SK-N-SH (cell line): ENCODE measurements around the gene UBE2I. TPM values are rescaled to one million over a fixed set of nuclear protein-coding genes. Genes with fewer than 3 reads are reported as not detected.

Experiments used
- CTCF ChIA-PET: fragments of 300-600, 350-600 bp; formaldehyde crosslinking; extraction: SDS; loops from one replicate; lab custom pipeline; 2021; lab: Yijun Ruan, JAX
- POLR2A ChIA-PET: fragments of 350-600 bp; sonication (Branson Sonifier 250); formaldehyde crosslinking; extraction: SDS; loops from one replicate; lab custom pipeline; 2020; ENCODE audit warnings: antibody characterized with exemption, inconsistent platforms; lab: Yijun Ruan, JAX
- DNase-seq: peaks from one replicate; pipeline ENCODE4 v3.0.0; 2012
- H2AFZ ChIP-seq: fragments of 200-600 bp; sonication (generic); 2 replicates; pipeline ENCODE4 v1.8.1; 2016; ENCODE audit warnings: antibody characterized with exemption, mild to moderate bottlenecking, low read depth
- H3F3A ChIP-seq: fragments of 200-600 bp; sonication (generic); replicated peaks from 2 replicates; pipeline ENCODE3; 2016; ENCODE audit warnings: antibody characterized with exemption, mild to moderate bottlenecking; ENCODE audit not compliant: insufficient read depth
- H3K27ac ChIP-seq, 2 experiments: fragments of 200-500 bp in 1 of 2; fragments of 200-600 bp in 1 of 2; sonication (Bioruptor generic) in 1 of 2; sonication (generic), shearing (Covaris generic) in 1 of 2; 2 replicates each; pipeline versions ENCODE4 v1.5.1 to v1.6.1; 2014 to 2016; ENCODE audit warnings: low read depth in 2 of 2, inconsistent platforms in 1 of 2, low read length in 1 of 2, mild to moderate bottlenecking in 1 of 2, mixed read lengths in 1 of 2
- H3K27me3 ChIP-seq: fragments of 200-600 bp; sonication (generic), shearing (Covaris generic); 2 replicates; pipeline ENCODE4 v1.6.1; 2016; ENCODE audit warnings: mixed run types; ENCODE audit not compliant: insufficient read depth
- H3K36me3 ChIP-seq, 2 experiments: fragments of 200-500 bp in 1 of 2; fragments of 200-600 bp in 1 of 2; sonication (Bioruptor generic) in 1 of 2; sonication (generic) in 1 of 2; replicated peaks in 1 of 2; 2 replicates each; pipeline versions ENCODE3 to v1.5.1; 2014 to 2016; ENCODE audit warnings: low read length in 1 of 2, mild to moderate bottlenecking in 1 of 2; ENCODE audit not compliant: insufficient read depth in 2 of 2, control insufficient read depth in 1 of 2
- H3K4me1 ChIP-seq, 2 experiments: fragments of 200-500 bp in 1 of 2; fragments of 200-600 bp in 1 of 2; sonication (Bioruptor generic) in 1 of 2; sonication (generic), shearing (Covaris generic) in 1 of 2; 2 replicates each; pipeline versions ENCODE4 v1.5.1 to v1.6.1; 2014 to 2016; ENCODE audit warnings: low read depth in 1 of 2, low read length in 1 of 2, mixed run types in 1 of 2; ENCODE audit not compliant: insufficient read depth in 2 of 2, control insufficient read depth in 1 of 2
- H3K4me2 ChIP-seq: fragments of 200-600 bp; sonication (generic), shearing (Covaris generic); 2 replicates; pipeline ENCODE4 v1.6.1; 2017; ENCODE audit warnings: mixed run types
- H3K4me3 ChIP-seq, 2 experiments: fragments of 200-500 bp in 1 of 2; fragments of 200-600 bp in 1 of 2; sonication (Bioruptor generic) in 1 of 2; sonication (generic), shearing (Covaris generic) in 1 of 2; 2 replicates each; pipeline versions ENCODE4 v1.5.1 to v1.8.1; 2014 to 2016; ENCODE audit warnings: low read depth in 2 of 2, inconsistent platforms in 1 of 2, low read length in 1 of 2, mild to moderate bottlenecking in 1 of 2, mixed read lengths in 1 of 2, moderate library complexity in 1 of 2
- H3K79me2 ChIP-seq: fragments of 200-600 bp; sonication (generic); 2 replicates; pipeline ENCODE4 v1.8.1; 2017; ENCODE audit warnings: mild to moderate bottlenecking; ENCODE audit not compliant: insufficient read depth
- H3K9ac ChIP-seq: fragments of 200-600 bp; sonication (generic); 2 replicates; pipeline ENCODE4 v1.6.1; 2017; ENCODE audit warnings: mixed run types
- H3K9me2 ChIP-seq: fragments of 200-600 bp; sonication (generic); 2 replicates; pipeline ENCODE4 v1.6.1; 2017; ENCODE audit warnings: mixed run types
- H3K9me3 ChIP-seq: fragments of 200-600 bp; sonication (generic); 2 replicates; pipeline ENCODE4 v1.6.1; 2017; ENCODE audit warnings: mixed run types, mild to moderate bottlenecking, moderate library complexity
- H4K20me1 ChIP-seq: fragments of 200-600 bp; sonication (generic); 2 replicates; pipeline ENCODE4 v1.6.1; 2017; ENCODE audit warnings: mild to moderate bottlenecking, mixed run types; ENCODE audit not compliant: insufficient read depth
- EP300 ChIP-seq, 2 experiments: IDR thresholded peaks; 2 replicates each; pipeline versions ENCODE4 v1.4.0 to v1.6.1; 2012; ENCODE audit warnings: borderline replicate concordance in 1 of 2, low read depth in 1 of 2, low read length in 1 of 2
- GATA2 ChIP-seq: sonication (generic); formaldehyde crosslinking; IDR thresholded peaks from 2 replicates; pipeline ENCODE4 v1.5.0; 2020; ENCODE audit warnings: mild to moderate bottlenecking, missing genetic modification reagents
- MEF2A ChIP-seq: IDR thresholded peaks from 2 replicates; pipeline ENCODE4 v1.4.0; 2012; ENCODE audit warnings: low read depth, borderline replicate concordance
- NFIC ChIP-seq: IDR thresholded peaks from 2 replicates; pipeline ENCODE4 v1.4.0; 2012; ENCODE audit warnings: borderline replicate concordance
- RXRA ChIP-seq: IDR thresholded peaks from 2 replicates; pipeline ENCODE4 v1.4.0; 2012; ENCODE audit warnings: low read depth, mild to moderate bottlenecking, borderline replicate concordance
- TAF1 ChIP-seq: IDR thresholded peaks from 2 replicates; pipeline ENCODE4 v1.6.1; 2012; ENCODE audit warnings: low read depth, mild to moderate bottlenecking, low read length, moderate library complexity, borderline replicate concordance
- TEAD4 ChIP-seq: IDR thresholded peaks from 2 replicates; pipeline ENCODE4 v1.4.0; 2012; ENCODE audit warnings: mild to moderate bottlenecking, borderline replicate concordance; ENCODE audit not compliant: insufficient read depth
- YY1 ChIP-seq: IDR thresholded peaks from 2 replicates; pipeline ENCODE4 v1.4.0; 2012; ENCODE audit warnings: low read depth, mild to moderate bottlenecking
- WGBS: methylation state at CpG from one replicate; pipeline ENCODE4 v1.1.6; 2017; ENCODE audit warnings: low lambda C conversion rate; 5-methylcytosine and 5-hydroxymethylcytosine counted together
- polyA plus RNA-seq, 3 experiments: library from polyadenylated mRNA; depleted of rRNA; stranded (reverse); fragments of >200 nt; gene quantifications; 2 replicates each; pipeline ENCODE4 v1.2.3, GENCODE V29; 2012
- TF ChIP-seq, protein P1 (sequence below): IDR thresholded peaks from 2 replicates; pipeline ENCODE4 v1.4.0; 2012; ENCODE audit warnings: low read depth, borderline replicate concordance
- TF ChIP-seq, protein P2 (sequence below): IDR thresholded peaks from 2 replicates; pipeline ENCODE4 v1.4.0; 2012; ENCODE audit warnings: low read depth
- TF ChIP-seq, protein P3 (sequence below): IDR thresholded peaks from 2 replicates; pipeline ENCODE4 v1.6.1; 2012; ENCODE audit warnings: mild to moderate bottlenecking, low read depth, low read length, moderate library complexity

Gene UBE2I
- polyA plus RNA-seq, 1 of the 3 experiments (the other 2 are of a cell fraction), result 107 TPM

DNA sequence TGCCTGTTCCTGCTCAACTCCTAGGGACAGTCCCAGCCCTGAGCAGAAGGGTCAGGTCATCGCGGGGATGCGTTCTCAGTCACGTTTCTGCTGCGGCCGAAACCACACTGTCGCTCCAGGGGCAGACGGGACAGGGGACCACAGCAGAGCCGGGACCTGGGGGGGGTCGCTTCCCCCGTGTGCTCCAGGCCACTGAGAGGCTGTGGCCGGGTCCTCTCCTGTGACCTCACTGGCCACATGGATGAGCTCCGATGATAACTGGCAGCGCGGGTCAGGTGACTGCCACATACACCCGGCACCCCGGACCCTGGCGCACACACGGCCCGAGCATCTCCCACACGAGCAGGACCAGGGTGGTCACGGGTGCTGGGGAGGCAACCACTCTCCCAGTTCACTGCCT is 55.1 kb downstream of the UBE2I start (continued):
- TF ChIP-seq NFIC, result no peak
- TF ChIP-seq GATA2 (CRISPR knock-in tag), result no peak

DNA sequence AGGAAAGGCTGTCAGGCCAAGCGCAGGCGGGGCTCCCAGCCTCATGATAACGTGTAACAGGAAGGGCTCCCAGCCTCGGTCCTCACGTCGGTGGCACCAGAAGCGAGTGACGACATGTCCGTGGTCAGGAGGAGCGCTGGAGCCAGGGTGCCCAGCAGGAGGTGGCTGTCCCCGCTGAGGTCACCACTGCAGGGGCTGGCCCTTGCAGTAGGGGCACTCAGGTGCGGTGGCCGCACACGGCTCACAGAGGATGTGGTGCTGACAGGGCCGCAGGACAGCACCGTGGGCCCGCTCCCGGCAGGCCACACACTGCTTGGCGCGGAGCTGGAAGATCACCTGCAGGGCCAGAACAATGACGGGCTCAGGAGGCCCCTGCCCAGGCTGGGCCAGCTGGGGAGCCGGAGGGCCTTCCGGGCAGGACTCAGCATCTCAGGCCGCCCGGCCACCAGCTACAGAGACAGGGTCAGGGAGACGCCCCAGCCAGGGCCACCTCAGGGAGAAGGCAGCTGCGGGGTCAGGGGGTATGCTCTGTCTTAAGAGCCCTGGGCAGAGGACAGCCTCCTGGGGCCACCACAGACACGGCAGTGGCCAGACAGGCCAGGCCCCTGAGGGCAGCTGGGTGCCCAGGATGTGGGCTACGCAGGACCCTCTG is 56.8 kb downstream of the UBE2I start:
- peaks cover 11% of the 10 kb centered on the region for H3F3A ChIP-seq
- H3K9ac ChIP-seq, result no peak overlapping the region
- H3K4me1 ChIP-seq, result no peaks in the 10 kb centered on the region
- no peak overlapping the region for H2AFZ ChIP-seq
- TF ChIP-seq, protein P1, sequence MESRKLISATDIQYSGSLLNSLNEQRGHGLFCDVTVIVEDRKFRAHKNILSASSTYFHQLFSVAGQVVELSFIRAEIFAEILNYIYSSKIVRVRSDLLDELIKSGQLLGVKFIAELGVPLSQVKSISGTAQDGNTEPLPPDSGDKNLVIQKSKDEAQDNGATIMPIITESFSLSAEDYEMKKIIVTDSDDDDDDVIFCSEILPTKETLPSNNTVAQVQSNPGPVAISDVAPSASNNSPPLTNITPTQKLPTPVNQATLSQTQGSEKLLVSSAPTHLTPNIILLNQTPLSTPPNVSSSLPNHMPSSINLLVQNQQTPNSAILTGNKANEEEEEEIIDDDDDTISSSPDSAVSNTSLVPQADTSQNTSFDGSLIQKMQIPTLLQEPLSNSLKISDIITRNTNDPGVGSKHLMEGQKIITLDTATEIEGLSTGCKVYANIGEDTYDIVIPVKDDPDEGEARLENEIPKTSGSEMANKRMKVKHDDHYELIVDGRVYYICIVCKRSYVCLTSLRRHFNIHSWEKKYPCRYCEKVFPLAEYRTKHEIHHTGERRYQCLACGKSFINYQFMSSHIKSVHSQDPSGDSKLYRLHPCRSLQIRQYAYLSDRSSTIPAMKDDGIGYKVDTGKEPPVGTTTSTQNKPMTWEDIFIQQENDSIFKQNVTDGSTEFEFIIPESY, result no peak
- TF ChIP-seq EP300 (IDR thresholded peaks at IDR 0.05; ENCODE audit: borderline replicate concordance in 1 of 2, low read depth in 1 of 2, low read length in 1 of 2) (no peak), RXRA (no peak), GATA2 (CRISPR knock-in tag) (no peak), TEAD4 (no peak), YY1 (no peak), TAF1 (no peak), MEF2A (no peak)
- TF ChIP-seq, protein P2, sequence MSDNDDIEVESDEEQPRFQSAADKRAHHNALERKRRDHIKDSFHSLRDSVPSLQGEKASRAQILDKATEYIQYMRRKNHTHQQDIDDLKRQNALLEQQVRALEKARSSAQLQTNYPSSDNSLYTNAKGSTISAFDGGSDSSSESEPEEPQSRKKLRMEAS, result no peak
- TF ChIP-seq, protein P3, sequence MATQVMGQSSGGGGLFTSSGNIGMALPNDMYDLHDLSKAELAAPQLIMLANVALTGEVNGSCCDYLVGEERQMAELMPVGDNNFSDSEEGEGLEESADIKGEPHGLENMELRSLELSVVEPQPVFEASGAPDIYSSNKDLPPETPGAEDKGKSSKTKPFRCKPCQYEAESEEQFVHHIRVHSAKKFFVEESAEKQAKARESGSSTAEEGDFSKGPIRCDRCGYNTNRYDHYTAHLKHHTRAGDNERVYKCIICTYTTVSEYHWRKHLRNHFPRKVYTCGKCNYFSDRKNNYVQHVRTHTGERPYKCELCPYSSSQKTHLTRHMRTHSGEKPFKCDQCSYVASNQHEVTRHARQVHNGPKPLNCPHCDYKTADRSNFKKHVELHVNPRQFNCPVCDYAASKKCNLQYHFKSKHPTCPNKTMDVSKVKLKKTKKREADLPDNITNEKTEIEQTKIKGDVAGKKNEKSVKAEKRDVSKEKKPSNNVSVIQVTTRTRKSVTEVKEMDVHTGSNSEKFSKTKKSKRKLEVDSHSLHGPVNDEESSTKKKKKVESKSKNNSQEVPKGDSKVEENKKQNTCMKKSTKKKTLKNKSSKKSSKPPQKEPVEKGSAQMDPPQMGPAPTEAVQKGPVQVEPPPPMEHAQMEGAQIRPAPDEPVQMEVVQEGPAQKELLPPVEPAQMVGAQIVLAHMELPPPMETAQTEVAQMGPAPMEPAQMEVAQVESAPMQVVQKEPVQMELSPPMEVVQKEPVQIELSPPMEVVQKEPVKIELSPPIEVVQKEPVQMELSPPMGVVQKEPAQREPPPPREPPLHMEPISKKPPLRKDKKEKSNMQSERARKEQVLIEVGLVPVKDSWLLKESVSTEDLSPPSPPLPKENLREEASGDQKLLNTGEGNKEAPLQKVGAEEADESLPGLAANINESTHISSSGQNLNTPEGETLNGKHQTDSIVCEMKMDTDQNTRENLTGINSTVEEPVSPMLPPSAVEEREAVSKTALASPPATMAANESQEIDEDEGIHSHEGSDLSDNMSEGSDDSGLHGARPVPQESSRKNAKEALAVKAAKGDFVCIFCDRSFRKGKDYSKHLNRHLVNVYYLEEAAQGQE, result no peak
- no peak overlapping the region for H3K4me3 ChIP-seq
- H3K36me3 ChIP-seq, result peaks cover 10 to 58% of the 10 kb centered on the region in 2 experiments
- H3K4me2 ChIP-seq, result no peak overlapping the region
- POLR2A ChIA-PET, result no interaction called here
- CTCF ChIA-PET, result interaction anchor here (0.6 kb wide), 1 partner anchor 27 kb away, joined by 4 read pairs; no protein-coding TSS in a partner anchor
- 97% methylated on average over 11 of the region's 29 CpGs for WGBS
- H3K9me3 ChIP-seq, result no peaks in the 10 kb centered on the region
- no peak overlapping the region for H3K27ac ChIP-seq
- peaks cover 5% of the 10 kb centered on the region; the same call in 1 of the 2 replicates for H4K20me1 ChIP-seq
- H3K79me2 ChIP-seq, result peaks cover 16% of the 10 kb centered on the region; the same call in 1 of the 2 replicates
- no peaks in the 10 kb centered on the region for H3K27me3 ChIP-seq
- no peaks in the 10 kb centered on the region for H3K9me2 ChIP-seq
- no peak for DNase-seq
